ENCODE data around the gene UNC93A.

DNA sequence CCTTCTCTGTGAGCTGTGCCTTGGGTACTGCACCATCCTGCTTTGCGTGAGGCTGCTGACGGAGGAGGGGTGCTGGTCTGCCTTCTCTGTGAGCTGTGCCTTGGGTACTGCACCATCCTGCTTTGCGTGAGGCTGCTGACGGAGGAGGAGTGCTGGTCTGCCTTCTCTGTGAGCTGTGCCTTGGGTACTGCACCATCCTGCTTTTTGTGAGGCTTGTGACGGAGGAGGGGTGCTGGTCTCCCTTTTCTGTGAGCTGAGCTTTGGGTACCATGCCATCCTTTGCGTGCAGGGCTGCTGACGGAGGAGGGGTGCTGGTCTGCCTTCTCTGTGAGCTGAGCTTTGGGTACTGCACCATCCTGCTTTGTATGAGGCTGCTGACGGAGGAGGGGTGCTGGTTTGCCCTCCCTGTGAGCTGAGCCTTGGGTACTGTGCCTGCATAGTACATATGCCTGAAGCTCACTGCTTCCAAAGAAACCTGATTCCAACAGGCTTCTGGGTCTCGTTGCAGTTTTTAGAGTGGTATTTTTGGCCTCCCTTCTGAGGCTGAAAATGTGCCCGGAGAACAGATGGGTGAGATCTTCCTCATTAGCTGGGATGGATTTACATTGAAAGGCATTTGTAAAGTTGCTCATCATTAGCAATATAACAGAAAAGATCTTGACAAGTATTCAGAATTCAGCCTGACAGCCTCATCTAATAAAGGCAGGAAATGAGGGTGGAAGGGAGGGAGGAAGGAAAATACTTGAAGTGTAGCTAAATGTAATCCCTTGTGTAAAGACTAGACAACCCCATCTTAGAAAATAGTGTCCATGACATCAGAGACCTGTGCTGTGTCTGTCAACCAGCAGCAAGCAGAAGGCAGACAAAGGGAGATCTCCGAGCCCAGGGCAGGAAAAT lies 46.8 kb upstream of the UNC93A start:
- TF ChIP-seq, protein P1, sequence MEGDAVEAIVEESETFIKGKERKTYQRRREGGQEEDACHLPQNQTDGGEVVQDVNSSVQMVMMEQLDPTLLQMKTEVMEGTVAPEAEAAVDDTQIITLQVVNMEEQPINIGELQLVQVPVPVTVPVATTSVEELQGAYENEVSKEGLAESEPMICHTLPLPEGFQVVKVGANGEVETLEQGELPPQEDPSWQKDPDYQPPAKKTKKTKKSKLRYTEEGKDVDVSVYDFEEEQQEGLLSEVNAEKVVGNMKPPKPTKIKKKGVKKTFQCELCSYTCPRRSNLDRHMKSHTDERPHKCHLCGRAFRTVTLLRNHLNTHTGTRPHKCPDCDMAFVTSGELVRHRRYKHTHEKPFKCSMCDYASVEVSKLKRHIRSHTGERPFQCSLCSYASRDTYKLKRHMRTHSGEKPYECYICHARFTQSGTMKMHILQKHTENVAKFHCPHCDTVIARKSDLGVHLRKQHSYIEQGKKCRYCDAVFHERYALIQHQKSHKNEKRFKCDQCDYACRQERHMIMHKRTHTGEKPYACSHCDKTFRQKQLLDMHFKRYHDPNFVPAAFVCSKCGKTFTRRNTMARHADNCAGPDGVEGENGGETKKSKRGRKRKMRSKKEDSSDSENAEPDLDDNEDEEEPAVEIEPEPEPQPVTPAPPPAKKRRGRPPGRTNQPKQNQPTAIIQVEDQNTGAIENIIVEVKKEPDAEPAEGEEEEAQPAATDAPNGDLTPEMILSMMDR (IDR thresholded peaks at IDR 0.05; ENCODE audit: borderline replicate concordance, extremely low read depth, low read length, poor library complexity, severe bottlenecking): no peak
- TF ChIP-seq EZH2 (IDR thresholded peaks at IDR 0.05; ENCODE audit: borderline replicate concordance, low read depth, low read length, severe bottlenecking): no peak
